ENCODE data around the gene GSDMA.

GRCh38 chr17:39913989-39914388 is 48.8 kb upstream of the GSDMA start:
- no peak for TF ChIP-seq CTCF (IDR thresholded peaks at IDR 0.05)
- TF ChIP-seq POLR2A (IDR thresholded peaks at IDR 0.05): no peak
